GM21367 (cell line): ENCODE measurements around the gene TEX261.
"Not testable (repeated sequence)": the region's sequence is repeated elsewhere in the genome, so short reads cannot be mapped to it uniquely, and the experiment has no call there.

Experiments
- ATAC-seq: cut with Tn5 transposase; IDR thresholded peaks from one replicate; pipeline ENCODE4 v1.9.1; 2021; ENCODE audit not compliant: unreplicated experiment

Gene TEX261

DNA sequence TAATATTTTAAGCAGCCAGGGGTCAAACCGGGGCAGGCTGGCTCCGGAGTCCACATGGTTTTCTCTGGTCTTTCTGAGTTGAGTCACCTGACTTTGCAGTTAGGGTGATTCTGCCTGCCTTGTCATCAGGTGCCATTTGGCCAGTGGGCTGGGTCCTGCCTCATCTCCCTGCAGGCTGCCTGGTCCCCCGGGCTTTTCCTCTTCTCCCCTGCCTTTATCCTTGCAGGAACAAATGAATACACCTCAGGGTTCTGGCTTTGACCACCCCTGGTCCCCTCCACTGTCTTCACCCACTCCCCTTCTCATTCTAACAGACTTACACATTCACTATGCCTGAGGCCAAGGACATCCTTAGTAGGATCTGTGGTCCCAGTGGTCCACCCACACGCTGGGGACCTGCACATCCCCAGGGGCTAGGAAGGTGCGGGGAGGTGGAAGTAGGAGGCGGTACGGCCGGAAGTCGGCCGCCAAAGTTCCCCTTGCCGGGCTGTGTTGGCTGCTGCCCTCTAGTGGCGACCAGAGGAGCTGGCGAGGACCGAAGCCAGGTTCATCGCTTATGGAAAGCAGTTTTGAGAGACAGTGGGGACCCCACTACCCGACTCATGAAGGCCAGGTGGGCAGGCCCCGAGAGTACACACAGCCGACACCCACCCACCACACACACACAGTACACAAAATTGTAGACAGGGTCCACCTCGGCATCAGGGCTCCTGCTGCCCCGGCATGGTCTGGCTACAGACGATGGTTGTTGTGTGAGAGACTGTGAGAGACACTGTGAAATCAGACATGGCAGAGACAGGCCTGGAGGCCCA lies 6.3 kb upstream of the TEX261 start:
- ATAC-seq, result peak; percentile 82

DNA sequence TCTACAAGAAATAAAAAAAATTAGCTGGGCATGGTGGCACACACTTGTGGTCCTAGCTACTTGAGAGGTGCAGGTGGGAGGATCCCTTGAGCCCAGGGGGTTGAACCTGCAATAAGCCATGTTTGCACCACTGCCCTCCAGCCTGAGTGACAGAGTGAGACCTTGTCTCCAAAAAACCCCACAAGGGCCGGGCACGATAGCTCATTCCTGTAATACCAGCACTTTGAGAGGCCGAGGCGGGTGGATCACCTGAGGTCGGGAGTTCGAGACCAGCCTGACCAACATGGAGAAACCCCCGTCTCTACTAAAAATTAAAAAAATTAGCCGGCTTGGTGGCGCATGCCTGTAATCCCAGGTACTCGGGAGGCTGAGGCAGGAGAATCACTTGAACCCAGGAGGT lies 5.3 kb upstream of the TEX261 start:
- ATAC-seq, result not testable (repeated sequence)

DNA sequence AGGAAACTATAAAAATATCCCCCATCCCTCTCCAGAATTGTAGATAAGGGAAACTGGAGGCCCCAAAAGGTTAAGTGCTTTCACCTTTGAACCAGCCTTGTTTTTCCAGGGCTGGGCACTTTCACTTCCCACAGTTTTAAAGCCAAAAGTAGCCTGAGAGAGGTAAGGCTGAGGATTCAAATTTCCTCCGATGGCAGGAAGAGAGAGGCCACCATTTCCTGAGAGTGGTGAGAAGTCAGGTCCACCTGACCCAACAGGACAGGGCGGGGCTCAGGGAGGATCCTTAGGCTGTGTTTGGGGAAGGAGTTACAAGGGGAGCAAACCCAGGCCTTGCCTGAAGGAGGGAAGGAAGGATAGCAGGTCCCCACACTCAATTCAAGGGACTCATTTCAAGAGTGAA lies 4.7 kb upstream of the TEX261 start:
- ATAC-seq, result no peak

DNA sequence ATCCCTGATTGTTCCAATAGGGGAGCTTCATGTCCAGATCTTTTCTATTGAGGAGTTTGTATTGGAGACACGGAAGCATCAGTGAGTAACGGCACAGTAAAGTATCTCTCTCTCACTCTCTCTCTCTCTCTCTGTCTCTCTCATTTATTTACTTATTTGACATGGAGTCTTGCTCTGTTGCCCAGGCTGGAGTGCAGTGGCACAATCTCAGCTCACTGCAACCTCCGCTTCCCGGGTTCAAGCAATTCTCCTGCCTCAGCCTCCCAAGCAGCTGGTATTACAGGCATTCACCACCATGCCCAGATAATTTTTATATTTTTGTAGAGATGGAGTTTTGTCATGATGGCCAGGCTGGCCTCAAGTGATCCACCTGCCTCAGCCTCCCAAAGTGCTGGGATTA lies 4.2 kb upstream of the TEX261 start:
- ATAC-seq, result not testable (repeated sequence)

DNA sequence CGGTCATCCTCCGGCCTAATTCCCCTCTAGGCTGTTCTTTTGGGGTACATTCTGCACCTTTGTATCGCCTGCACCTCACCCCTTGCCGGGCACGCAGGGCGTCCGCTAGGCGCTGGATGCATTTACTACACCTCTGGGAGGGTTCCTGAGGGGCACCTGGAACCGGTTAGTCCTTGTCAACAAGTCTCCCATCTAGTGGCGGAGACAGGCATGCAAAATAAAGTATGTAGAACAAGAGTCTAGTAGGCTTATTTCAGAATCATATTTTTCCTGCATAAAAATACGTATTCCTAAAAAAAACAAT lies 705 bp upstream of the TEX261 start:
- peak; percentile 35 for ATAC-seq

DNA sequence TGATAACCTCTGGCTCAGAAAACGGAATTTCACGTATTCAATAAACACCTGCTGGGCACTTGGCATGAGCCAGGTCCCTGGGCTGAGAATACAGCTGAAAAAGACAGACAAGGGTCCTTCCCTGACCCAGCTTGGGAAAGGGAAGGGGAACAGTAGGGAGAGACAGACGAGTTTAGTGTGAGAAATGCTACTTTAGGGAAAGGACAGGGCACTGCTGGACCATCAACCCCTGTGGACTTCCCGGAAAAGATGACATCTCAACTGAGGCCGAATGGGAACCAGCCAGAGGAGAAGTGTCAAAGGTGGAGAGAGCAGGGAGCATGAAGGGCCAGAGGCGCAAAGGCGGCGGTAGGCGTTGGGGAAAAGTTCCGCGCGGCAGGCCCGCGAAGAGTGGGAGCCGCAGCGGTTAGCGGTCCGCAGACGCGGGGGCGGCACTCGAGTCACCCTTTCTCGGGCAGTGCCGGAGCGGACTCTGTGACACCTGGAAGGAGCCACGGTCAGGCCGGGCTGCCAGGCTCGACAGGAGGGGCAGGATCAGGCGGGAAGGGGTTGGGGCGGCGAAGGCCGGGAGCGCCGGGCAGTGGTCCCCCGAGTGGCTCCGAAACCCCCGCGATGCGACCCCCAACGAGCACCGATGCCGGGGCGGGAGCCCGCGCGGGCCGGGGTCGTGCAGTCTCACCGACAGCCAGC lies 519 bp downstream of the TEX261 start:
- ATAC-seq, result peak; percentile 14

DNA sequence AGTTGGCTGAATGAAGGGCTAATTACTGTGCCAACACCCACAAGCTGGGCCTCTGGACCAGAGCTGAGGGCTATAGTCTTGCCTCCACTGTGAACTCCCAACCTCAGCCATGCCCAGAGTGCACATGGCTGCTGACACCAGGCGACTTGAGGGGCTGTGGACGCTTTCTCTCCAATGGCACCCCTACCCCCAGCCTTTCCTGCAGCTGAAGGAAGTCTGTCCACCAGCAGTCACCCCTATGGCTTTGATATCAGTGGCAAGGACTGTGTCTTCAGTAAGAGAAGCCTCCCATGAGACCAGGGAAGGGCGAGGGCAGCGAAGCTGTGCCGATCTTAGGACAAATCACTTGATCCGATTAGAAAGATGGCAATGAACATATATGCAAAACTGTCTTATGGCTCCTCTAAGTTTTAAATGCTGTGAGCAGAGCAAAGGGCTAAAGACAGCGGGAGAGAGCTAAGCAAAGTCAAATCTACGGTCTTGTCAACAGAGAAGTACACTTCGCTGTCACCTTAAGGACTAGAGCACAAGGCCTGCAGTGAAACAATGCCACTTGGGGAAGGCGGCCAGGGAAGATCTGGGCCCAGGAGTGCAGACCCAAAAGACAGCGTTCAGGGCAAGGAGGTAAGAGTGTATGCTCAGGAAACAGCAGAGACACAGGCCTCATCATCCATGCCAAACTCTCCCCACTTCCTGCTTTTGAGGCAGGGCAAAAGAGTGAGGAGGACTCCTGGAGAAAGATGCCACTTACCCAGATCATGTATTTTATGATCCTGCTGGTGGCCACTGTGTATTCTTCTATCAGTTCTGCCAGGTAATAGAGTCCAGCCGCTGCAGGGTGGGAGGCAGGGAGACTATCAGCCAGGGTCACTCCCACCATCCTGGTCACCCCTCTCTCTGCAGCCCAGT lies 1.5 kb downstream of the TEX261 start:
- ATAC-seq, result no peak

DNA sequence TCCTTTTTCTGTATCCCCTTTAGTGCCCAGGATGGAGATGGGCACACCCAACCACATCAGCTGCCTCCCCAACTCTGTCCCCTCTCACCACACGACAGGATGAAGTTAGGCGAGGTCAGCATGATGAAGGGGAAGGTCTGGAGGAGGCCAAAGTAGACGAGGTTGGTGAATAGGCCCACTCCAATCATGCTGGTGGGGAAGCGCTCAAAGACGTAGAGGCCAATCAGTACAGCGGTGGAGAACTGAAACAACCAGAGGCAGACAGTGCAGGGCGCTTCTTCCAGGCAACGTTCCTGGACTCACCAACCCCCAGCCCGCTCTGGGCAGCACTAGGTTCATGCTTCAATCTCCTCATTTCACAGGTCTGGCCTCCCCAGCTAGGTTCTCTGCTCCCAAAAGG lies 2.9 kb downstream of the TEX261 start:
- no peak for ATAC-seq

DNA sequence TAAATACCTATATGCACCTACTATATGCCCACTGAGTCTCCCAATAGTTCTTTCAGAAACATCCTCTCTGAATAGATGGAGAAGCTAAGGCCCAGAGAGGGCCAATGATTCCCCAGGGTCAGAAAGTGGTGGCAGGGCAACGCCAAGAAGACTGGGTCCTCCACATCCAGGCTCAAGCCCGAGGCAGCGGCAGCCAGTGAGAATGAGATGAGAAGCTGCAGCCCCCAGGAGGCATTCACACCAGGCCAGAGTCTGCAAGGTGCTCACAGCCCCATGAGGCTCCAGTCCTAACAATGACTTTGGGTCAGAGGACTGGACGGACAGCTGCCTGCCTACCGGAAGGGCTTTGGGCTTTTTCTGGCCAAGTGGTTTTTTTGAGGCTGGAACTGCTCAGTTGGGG lies 3.5 kb downstream of the TEX261 start:
- no peak for ATAC-seq

DNA sequence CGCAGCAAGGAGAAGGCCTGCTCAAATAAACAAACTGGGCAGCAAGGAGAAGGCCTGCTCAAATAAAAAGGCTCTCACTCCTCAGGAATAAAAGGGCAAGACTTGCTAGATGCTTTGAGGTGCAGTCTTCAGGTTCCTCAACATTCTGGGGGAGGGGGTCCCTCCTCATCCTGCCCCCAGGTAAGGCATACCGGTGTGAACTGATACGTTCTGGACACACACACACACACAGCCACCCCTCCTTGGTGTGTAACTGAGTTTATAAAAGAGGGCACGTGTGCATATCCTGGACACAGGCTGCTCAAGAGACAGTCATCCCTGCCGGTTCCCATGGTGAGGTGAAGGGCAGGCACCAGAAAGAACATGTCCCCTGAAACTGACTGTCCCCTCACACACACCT lies 4.5 kb downstream of the TEX261 start:
- no peak for ATAC-seq

DNA sequence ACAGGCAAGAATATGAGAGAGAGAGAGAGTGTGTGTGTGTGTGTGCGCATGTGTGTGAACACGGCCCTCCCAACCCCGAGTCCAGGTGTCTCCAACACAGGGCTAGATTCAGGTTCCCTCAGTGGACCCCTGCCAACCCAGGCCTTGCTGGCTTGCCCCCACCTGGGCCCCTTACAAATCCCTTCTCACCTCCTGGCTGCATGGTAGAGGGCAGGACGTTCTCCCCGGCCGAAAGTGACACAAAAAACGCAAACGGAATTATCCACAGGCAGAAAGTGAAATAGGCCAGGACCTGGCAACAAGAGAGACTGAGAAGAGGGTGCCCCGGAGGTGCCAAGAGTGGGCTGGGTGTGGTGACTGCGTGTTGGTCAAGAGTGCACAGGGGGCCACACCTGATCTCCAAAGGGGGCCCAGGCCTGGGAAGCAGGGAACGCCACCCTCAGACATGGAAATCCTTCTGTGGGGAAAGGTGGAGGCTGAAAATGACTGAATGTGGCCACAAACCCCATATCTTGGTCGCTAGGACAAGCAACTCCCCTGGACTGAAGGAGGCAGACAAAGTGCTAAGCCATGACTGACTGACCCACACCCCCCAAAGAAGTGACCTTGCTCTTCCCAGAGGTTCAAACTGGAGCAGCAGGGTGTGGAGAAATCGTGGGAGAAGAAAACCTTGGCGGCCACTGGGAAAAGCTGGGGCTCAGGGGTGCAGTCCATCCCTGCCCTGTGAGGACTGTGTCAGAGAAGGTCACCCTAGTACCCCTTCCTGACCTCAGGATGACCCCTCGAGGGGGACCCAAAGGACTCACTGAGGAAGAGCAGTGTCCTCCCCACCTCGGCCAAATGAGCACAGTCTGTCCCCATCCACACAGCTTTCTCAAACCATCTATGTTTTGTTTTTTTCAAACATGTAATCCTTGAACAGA lies 5.7 kb downstream of the TEX261 start:
- ATAC-seq, result no peak

DNA sequence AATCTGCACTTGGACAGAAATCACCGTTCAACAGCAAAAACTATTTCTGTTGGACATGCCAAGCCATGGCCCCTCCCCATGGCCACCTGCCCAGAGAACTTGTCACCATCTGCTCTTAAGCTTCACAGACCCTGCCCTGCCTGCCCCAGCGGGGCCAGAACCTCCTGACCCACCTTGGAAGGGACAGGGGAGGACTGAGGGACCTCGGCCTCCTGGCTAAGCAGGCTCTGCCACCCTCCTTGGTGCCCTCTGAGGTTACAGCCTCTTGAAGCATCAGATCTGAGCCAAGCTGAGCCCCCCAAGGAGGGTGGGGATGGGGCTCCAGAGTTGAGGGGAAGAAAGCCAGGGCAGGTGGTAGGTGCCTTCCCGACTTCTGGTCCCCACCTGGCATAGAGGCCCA lies 6.5 kb downstream of the TEX261 start:
- ATAC-seq, result no peak

DNA sequence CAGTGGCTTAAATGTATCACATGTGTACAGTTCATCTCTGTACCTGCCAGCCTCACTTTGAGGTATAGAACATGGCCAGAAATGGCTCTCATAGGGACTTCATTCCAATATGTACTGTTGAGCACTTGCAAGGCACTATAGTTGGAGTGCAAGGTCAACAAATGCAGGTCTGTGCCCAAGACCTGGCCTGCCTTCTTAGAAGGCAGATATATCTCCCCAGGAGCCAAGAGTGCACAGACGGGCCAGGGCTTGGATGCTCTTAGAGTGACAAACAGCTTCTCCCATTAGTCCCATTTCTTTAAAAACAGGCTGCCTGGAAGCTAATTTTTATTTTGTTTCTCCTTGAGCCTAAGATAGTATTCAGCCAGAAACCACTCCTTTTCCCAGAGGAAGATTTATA lies 7.3 kb downstream of the TEX261 start:
- no peak for ATAC-seq

DNA sequence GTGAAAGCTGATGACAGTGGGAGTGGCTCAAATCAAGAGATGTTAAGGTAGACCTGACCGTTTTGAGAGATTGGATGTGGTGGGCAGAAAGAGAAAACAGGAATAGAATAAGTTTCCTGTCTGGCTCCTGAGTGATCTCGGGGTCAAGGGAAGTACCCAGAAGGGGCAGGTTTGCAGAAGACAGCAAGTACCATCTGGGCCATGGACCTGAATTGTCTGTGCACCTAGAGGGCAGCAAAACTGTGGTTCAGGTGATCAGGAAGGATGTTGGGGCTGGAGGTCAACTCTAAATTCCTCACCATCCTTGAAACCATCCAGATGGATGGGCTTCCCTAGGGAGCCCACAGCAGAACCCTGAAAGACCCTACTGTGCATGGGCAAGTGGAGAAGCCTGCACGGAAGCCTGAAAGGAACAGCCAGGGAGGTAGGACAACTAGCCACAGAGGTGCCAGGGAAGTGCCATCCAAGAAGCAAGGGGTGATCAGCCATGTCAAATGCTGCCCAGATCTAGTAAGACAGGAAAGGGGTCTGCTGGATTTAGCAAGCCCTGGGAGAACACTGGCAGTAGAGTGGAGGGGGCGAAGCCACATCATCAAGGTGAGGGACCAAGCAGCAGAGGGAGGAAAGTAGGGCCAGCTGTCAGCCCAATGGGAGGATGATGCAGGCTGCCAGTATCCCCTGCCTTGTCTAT lies 8.0 kb downstream of the TEX261 start:
- ATAC-seq, result no peak

DNA sequence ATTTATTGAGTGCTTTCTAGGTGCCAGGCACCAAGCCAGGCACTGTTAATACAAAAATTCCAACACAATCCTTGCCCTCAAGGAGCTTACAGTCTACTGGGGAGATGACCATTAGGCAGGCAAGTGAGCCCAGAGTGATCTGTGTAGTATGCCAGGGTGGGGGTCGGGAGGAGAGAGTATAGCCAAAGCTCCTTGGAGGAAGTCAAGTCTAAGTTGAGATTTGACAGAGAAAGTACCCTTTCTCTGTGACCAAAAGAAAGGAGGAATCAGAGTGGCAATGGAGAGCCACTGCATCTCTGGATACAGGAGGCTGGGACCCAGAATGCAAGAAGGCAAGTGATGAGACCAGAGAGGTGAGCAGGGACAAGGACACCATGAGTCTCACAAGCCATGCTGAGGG lies 8.7 kb downstream of the TEX261 start:
- ATAC-seq, result no peak

DNA sequence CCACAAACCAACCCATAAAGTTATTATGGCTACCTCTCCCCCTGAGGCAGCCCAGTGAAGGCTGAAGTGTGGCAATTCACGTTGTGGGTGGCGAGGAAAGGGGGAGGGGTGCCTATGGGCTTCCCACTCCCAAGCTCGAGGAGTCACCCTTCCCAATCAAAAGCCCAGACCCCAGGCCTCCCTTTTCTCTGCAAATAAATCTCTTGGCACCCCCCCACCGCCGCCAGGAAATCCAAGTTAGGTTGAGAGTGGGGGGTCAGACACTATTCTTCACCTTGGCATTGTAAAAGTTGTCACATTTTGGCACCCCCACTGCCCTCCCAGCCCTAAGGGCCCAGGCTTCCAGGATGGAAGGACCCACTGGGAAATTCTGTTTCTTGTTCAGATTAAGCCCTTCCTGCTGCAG lies 9.4 kb downstream of the TEX261 start:
- ATAC-seq, result no peak

DNA sequence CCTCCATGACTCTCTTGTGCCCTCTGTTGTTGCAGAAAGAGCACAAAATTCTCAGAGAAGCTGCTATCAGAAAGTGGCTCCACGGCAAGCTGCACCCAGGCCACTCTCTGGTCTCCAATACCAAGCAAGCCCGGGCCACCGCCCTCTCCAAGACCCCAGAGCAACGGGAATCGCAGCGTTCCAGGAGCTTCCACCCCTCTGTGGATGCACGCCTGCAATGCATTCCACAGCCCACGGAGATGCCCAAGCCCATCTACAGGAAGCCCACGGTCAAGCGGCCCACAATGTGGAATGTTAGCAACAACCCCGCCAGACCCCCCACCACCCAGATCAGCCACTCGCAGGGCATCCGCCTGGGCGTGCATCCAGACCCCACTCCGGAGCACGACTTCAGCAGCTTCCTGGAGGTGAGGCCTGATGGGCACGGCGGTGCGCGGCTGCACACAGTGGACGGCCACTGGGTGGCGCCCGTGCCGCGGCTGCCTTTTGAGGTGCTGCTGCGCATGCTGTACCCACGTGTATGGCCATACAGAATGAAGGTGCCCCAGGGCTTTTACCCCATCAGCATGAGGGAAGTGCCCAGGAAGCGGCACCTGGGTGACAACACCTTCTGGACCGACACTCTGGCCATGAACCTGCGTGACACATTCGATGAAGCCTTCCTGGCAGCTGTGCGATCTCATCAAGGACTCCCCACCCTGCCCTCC lies 9.9 kb downstream of the TEX261 start:
- ATAC-seq, result peak; percentile 92

DNA sequence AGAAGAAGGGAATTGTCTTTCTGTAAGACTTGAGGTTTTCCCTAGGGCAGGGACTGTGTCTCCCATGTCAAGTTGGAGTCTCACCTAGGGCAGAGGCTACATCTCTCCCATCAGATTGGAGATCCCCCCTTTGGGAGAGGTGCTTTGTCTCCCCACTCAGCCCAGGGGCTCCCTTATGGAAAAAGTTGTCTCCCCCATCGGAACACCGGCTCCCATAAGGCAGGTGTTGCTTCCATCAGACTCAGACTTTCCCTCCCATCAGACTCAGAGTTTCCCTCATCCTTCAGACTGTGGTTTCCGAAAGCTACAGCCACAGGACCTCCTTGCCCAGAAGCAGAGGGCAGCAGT lies 10.5 kb downstream of the TEX261 start:
- ATAC-seq, result no peak

DNA sequence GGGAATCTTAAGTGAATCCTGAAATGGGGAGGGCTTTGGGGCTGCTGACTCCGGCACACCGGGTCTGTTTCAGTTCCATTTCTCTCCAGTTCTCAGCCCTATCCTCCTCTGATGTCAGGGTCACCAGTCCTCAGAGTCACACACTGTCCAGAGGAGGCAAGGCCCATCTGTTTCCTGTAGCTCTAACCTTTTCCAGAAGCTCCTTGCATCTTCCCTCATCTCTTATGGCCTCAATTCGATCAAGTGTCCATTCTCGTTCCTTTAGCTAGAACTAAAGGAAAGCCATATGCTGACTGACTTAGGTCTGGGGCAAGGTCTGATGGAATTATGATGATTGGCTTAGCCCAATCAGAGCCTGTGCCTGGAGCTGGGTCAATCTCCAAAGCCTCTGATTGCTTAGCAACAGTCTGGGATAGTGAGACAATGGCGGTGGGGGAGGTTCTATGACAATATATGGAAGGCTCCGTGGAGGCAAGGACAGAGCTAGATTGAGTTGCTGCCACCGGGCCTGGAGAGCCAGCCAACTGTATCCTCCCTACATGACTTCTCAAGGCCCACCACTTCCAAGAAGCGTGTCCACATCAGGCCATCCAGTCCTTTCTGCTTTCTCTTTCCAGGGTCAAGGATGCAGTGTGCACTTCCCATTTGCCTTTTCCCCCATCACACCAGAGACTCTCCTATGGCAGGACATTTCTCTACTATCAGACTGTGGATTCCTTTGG lies 11.0 kb downstream of the TEX261 start:
- no peak for ATAC-seq
